ENCODE measurements around the gene FSTL4. TPM values are rescaled to one million over a fixed set of nuclear protein-coding genes. Genes with fewer than 3 reads are reported as not detected.

FSTL4 gene
- total RNA-seq, 1 donor from 2014 or later = 0.67 TPM

GRCh38 chr5:133359861-133360260 is 252.5 kb downstream of the FSTL4 start:
- intact Hi-C loops (cut with DNase I) = no loop called here
- H3K4me3 ChIP-seq = no peak overlapping the region
- DNase-seq (no peak), ATAC-seq (no peak)
- H3K27ac ChIP-seq = no peak overlapping the region
- H3K9me3 ChIP-seq = no peaks in the 10 kb centered on the region
- H3K36me3 ChIP-seq = no peaks in the 10 kb centered on the region
- H3K27me3 ChIP-seq = no peaks in the 10 kb centered on the region
- no peaks in the 10 kb centered on the region for H3K4me1 ChIP-seq
- TF ChIP-seq, protein P1, sequence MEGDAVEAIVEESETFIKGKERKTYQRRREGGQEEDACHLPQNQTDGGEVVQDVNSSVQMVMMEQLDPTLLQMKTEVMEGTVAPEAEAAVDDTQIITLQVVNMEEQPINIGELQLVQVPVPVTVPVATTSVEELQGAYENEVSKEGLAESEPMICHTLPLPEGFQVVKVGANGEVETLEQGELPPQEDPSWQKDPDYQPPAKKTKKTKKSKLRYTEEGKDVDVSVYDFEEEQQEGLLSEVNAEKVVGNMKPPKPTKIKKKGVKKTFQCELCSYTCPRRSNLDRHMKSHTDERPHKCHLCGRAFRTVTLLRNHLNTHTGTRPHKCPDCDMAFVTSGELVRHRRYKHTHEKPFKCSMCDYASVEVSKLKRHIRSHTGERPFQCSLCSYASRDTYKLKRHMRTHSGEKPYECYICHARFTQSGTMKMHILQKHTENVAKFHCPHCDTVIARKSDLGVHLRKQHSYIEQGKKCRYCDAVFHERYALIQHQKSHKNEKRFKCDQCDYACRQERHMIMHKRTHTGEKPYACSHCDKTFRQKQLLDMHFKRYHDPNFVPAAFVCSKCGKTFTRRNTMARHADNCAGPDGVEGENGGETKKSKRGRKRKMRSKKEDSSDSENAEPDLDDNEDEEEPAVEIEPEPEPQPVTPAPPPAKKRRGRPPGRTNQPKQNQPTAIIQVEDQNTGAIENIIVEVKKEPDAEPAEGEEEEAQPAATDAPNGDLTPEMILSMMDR (IDR thresholded peaks at IDR 0.05) = no peak

DNA sequence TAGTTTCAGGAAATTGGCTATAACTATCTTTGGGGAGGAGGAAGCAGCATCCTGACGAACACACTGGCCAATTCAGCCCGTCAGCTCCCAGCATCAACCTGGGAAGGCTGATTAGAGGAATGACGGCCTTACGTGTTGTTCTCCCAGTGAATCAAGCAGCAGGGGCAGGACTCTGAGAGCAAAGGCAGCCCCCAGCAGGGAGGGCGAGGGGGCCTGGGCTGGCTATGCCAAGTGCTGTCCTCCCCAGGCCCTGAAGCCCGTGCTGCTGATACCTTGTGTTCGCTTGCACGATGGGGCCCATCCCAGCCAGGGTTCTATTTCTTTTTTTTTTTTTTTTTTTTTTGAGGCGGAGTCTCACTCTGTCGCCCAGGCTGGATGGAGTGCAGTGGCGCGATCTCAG is 254.1 kb downstream of the FSTL4 start:
- Histone ChIP-seq H3K27me3 (no peaks in the 10 kb centered on the region), H3K4me3 (no peak overlapping the region), H3K9me3 (no peaks in the 10 kb centered on the region), H3K36me3 (no peaks in the 10 kb centered on the region), H3K27ac (no peak overlapping the region), H3K4me1 (no peaks in the 10 kb centered on the region)
- intact Hi-C loops (cut with DNase I) = no loop called here
- TF ChIP-seq, protein P1 (IDR thresholded peaks at IDR 0.05) = no peak
- no peak for ATAC-seq
- DNase-seq = no peak

DNA sequence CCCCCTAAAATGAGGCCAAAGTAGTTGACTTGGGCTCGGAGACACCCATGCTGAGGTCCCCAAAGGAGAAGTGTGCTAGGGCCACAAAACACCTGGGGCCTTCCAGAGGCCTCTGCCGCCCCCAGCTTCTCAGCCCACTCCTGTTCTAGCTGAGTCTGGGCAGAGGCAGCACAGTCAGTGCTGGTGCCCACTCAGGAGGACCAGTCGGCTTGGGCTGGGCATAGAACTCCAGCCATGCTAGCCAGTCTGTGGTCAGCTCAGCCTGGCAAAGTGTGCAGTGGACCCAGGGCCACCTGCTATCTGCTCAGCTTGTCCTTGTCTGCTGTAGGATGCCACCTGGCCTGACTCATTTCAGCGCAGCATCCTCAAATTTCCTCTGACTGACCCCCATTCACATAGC is 254.6 kb downstream of the FSTL4 start:
- intact Hi-C loops (cut with DNase I) = no loop called here
- ATAC-seq (no peak), DNase-seq (no peak)
- TF ChIP-seq, protein P1 (IDR thresholded peaks at IDR 0.05) = no peak
- Histone ChIP-seq H3K27ac (no peak overlapping the region), H3K4me3 (no peak overlapping the region), H3K36me3 (no peaks in the 10 kb centered on the region), H3K9me3 (no peaks in the 10 kb centered on the region), H3K27me3 (no peaks in the 10 kb centered on the region), H3K4me1 (no peaks in the 10 kb centered on the region)

GRCh38 chr5:133356984-133357421 is 255.3 kb downstream of the FSTL4 start:
- Histone ChIP-seq H3K27ac (no peak overlapping the region), H3K36me3 (no peaks in the 10 kb centered on the region), H3K4me1 (no peaks in the 10 kb centered on the region), H3K9me3 (no peaks in the 10 kb centered on the region), H3K27me3 (no peaks in the 10 kb centered on the region), H3K4me3 (no peak overlapping the region)
- intact Hi-C loops (cut with DNase I) = no loop called here
- no peak for DNase-seq
- TF ChIP-seq, protein P1 (IDR thresholded peaks at IDR 0.05) = no peak
- no peak for ATAC-seq

DNA sequence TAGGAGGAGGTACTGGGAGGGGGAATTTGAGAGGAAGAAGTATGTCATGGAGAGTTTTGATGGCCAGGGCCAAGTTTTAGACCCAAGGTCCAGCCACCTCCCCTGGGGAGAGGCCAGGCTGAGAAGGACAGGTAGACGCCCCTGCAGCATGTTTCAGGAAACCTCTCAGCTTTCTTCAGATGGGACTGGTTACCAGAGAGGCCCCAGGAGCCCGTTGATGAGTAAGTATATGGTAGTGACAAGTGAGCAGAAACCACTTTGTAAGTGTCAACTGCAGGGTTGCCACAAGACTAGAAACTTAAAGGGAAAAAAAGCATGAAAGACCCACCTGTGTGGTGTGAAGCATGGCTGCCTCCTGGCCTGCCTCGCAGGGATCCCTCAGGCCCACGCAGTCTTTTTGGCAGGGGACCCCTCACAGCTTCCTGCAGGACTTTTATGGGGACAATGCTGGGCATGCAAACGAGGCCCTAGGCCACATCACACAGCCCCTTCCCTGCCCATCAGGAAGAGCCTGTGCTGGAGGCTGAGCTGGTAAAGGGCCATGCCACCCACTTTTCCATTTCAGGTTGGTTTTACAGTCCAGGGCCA is 255.9 kb downstream of the FSTL4 start:
- TF ChIP-seq, protein P1 (IDR thresholded peaks at IDR 0.05) = no peak

More for the DNA sequence above, 255.9 kb downstream of the FSTL4 start:
- ATAC-seq = no peak
- Histone ChIP-seq H3K4me1 (no peaks in the 10 kb centered on the region), H3K4me3 (no peak overlapping the region), H3K27ac (no peak overlapping the region), H3K36me3 (no peaks in the 10 kb centered on the region), H3K9me3 (no peaks in the 10 kb centered on the region), H3K27me3 (no peaks in the 10 kb centered on the region)
- no peak for DNase-seq
- intact Hi-C loops (cut with DNase I) = no loop called here
